Stimulated activated CD8-positive, alpha-beta memory T cell treated with anti-CD3 and anti-CD28 coated beads, Interleukin-4, amount 100 ng/mL, for 24 hours (primary cell): ENCODE results near the gene RBM4B.
"Not testable (repeated sequence)": the region's sequence is repeated elsewhere in the genome, so short reads cannot be mapped to it uniquely, and the experiment has no call there.

Experiments
- DNase-seq: peaks from one replicate; pipeline ENCODE4 v3.0.0-alpha.2; 2020; ENCODE audit warnings: low read depth

Gene RBM4B

GRCh38 chr11:66641834-66642233 lies 35.9 kb downstream of the RBM4B start:
- no peak for DNase-seq

- not testable (repeated sequence) for DNase-seq
Measured at GRCh38 chr11:66639814-66640340, 37.8 kb downstream of the RBM4B start.

- peak; percentile 9 for DNase-seq
Measured at GRCh38 chr11:66639066-66639813, 38.4 kb downstream of the RBM4B start.

- DNase-seq: peak; percentile 87
Measured at GRCh38 chr11:66638177-66639065, 39.3 kb downstream of the RBM4B start, which contains the start of gene RBM4. TSS of gene RBM4 (plus strand) at chr11:66638703. CDS start at chr11:66639712, 1,009 bp downstream.

GRCh38 chr11:66637557-66638176 lies 40.0 kb downstream of the RBM4B start:
- no peak for DNase-seq

GRCh38 chr11:66636411-66636810 lies 41.3 kb downstream of the RBM4B start:
- no peak for DNase-seq

GRCh38 chr11:66632952-66633351 lies 44.7 kb downstream of the RBM4B start:
- DNase-seq: no peak

GRCh38 chr11:66631883-66632282 lies 45.8 kb downstream of the RBM4B start:
- DNase-seq: no peak

GRCh38 chr11:66629356-66629755 lies 48.3 kb downstream of the RBM4B start:
- DNase-seq: no peak

GRCh38 chr11:66628061-66628603 lies 49.6 kb downstream of the RBM4B start:
- DNase-seq: no peak

- DNase-seq: no peak
Measured at GRCh38 chr11:66626926-66627325, 50.8 kb downstream of the RBM4B start.

- no peak for DNase-seq
Measured at GRCh38 chr11:66626382-66626781, 51.3 kb downstream of the RBM4B start.

- DNase-seq: no peak
Measured at GRCh38 chr11:66625752-66626149, 51.9 kb downstream of the RBM4B start.

- DNase-seq: no peak
Measured at GRCh38 chr11:66625041-66625751, 52.5 kb downstream of the RBM4B start.

- DNase-seq: no peak
Measured at GRCh38 chr11:66624450-66624849, 53.2 kb downstream of the RBM4B start.

GRCh38 chr11:66619080-66619554 lies 58.6 kb downstream of the RBM4B start:
- no peak for DNase-seq

- peak; percentile 4 for DNase-seq
Measured at GRCh38 chr11:66617155-66617834, 60.4 kb downstream of the RBM4B start.

- peak; percentile 97 for DNase-seq
Measured at GRCh38 chr11:66616379-66617154, 61.1 kb downstream of the RBM4B start, which contains the start of gene RBM14. TSS of gene RBM14 (plus strand) at chr11:66616630. CDS start at chr11:66616721, 91 bp downstream.
